H1 (cell line): ENCODE results near the gene USP24. TPM values are rescaled to one million over a fixed set of nuclear protein-coding genes. Genes with fewer than 3 reads are reported as not detected.

Source experiments
- CTCF ChIA-PET: fragments of 300-600 bp; sonication (Branson Sonifier 250); formaldehyde crosslinking; loops from one replicate; lab custom pipeline; 2021; ENCODE audit not compliant: partially characterized antibody; lab: Charles Lee
- POLR2A ChIA-PET: fragments of 300-600 bp; sonication (Branson Sonifier 250); formaldehyde crosslinking; loops from one replicate; lab custom pipeline; 2021; ENCODE audit warnings: inconsistent platforms; ENCODE audit not compliant: partially characterized antibody; lab: Charles Lee
- DNase-seq, 2 experiments: peaks; one replicate each; pipeline versions ENCODE4 v3.0.0 to v3.0.0-alpha.2; 2010 to 2022; ENCODE audit warnings: low spot score in 2 of 2, low read depth in 1 of 2, mixed read lengths in 1 of 2
- FAIRE-seq: peaks from 2 replicates; lab custom pipeline; 2011; peaks lifted over from hg19 to GRCh38; lab: Jason Lieb, UNC
- H2AFZ ChIP-seq: 2 replicates; pipeline ENCODE4 v1.8.1; 2012; ENCODE audit warnings: low read length, inconsistent platforms
- H2AK5ac ChIP-seq: 2 replicates; pipeline ENCODE4 v1.6.1; 2013; ENCODE audit warnings: low read depth, low read length
- H2BK120ac ChIP-seq: replicated peaks from 2 replicates; pipeline ENCODE3; 2013; ENCODE audit warnings: low read depth, low read length, inconsistent platforms
- H2BK12ac ChIP-seq: 2 replicates; pipeline ENCODE4 v1.6.1; 2013; ENCODE audit warnings: low read depth, low read length
- H2BK15ac ChIP-seq: 2 replicates; pipeline ENCODE4 v1.6.1; 2013; ENCODE audit warnings: low read length
- H2BK20ac ChIP-seq: 2 replicates; pipeline ENCODE4 v1.6.1; 2013; ENCODE audit warnings: low read length
- H2BK5ac ChIP-seq: 2 replicates; pipeline ENCODE4 v1.6.1; 2013; ENCODE audit warnings: low read depth, low read length
- H3K14ac ChIP-seq: 2 replicates; pipeline ENCODE4 v1.6.1; 2013; ENCODE audit warnings: inconsistent platforms; ENCODE audit not compliant: insufficient read length
- H3K18ac ChIP-seq: 2 replicates; pipeline ENCODE4 v1.6.1; 2013; ENCODE audit warnings: low read length; ENCODE audit errors: extremely low read depth
- H3K23ac ChIP-seq: 2 replicates; pipeline ENCODE4 v1.6.1; 2013; ENCODE audit warnings: inconsistent platforms; ENCODE audit not compliant: insufficient read length
- H3K23me2 ChIP-seq: 2 replicates; pipeline ENCODE4 v1.6.1; 2013; ENCODE audit warnings: low read depth, low read length
- H3K27ac ChIP-seq: 2 replicates; pipeline ENCODE4 v1.6.1; 2011; ENCODE audit warnings: low read depth, low read length, inconsistent platforms
- H3K27me3 ChIP-seq, 4 experiments: replicated peaks in 1 of 4; 1 replicate in 1 of 4; 2 replicates in 3 of 4; pipeline versions ENCODE4 v1.6.1 to v1.8.1; 2011 to 2013; ENCODE audit warnings: low read length in 3 of 4, mild to moderate bottlenecking in 3 of 4, inconsistent platforms in 2 of 4, mixed read lengths in 2 of 4, moderate library complexity in 1 of 4; ENCODE audit not compliant: control insufficient read depth in 3 of 4, insufficient read depth in 3 of 4; ENCODE audit errors: extremely low read depth in 1 of 4
- H3K36me3 ChIP-seq, 4 experiments: 2 replicates each; pipeline versions ENCODE4 v1.6.1 to v1.8.1; 2011 to 2013; ENCODE audit warnings: mild to moderate bottlenecking in 4 of 4, low read length in 3 of 4, moderate library complexity in 2 of 4, control low read depth in 1 of 4, inconsistent platforms in 1 of 4; ENCODE audit not compliant: insufficient read depth in 4 of 4, control insufficient read depth in 2 of 4
- H3K4ac ChIP-seq: replicated peaks from 2 replicates; pipeline ENCODE3; 2013; ENCODE audit warnings: low read length, low read depth, mixed read lengths, inconsistent platforms; ENCODE audit not compliant: insufficient read length
- H3K4me1 ChIP-seq, 4 experiments: replicated peaks in 1 of 4; 1 replicate in 1 of 4; 2 replicates in 3 of 4; pipeline versions ENCODE4 v1.6.1 to v1.8.1; 2011 to 2013; ENCODE audit warnings: low read length in 3 of 4, inconsistent platforms in 2 of 4, mixed read lengths in 1 of 4; ENCODE audit not compliant: insufficient read depth in 4 of 4, control insufficient read depth in 3 of 4
- H3K4me2 ChIP-seq, 2 experiments: 2 replicates each; pipeline versions ENCODE4 v1.6.1 to v1.8.1; 2011 to 2013; ENCODE audit warnings: low read depth in 2 of 2, low read length in 2 of 2, control low read depth in 1 of 2, inconsistent platforms in 1 of 2, mild to moderate bottlenecking in 1 of 2; ENCODE audit not compliant: insufficient read depth in 1 of 2
- H3K4me3 ChIP-seq, 4 experiments: fragments of 200-600, 300-600 bp in 1 of 4; sonication (generic), shearing (Covaris generic), sonication (Bioruptor Twin) in 1 of 4; 2 replicates each; pipeline versions ENCODE4 v1.5.1 to v1.8.1; 2011 to 2016; ENCODE audit warnings: low read length in 4 of 4, low read depth in 3 of 4, control low read depth in 2 of 4, inconsistent platforms in 2 of 4, mild to moderate bottlenecking in 2 of 4, mixed read lengths in 1 of 4, moderate library complexity in 1 of 4; ENCODE audit not compliant: insufficient read depth in 2 of 4; ENCODE audit errors: extremely low read depth in 1 of 4
- H3K56ac ChIP-seq: replicated peaks from 2 replicates; pipeline ENCODE3; 2013; ENCODE audit warnings: low read depth, mild to moderate bottlenecking, mixed read lengths, low read length, inconsistent platforms; ENCODE audit not compliant: insufficient read length
- H3K79me1 ChIP-seq: 2 replicates; pipeline ENCODE4 v1.6.1; 2013; ENCODE audit warnings: low read depth, low read length, control low read depth
- H3K79me2 ChIP-seq, 2 experiments: 2 replicates each; pipeline versions ENCODE4 v1.6.1 to v1.8.1; 2012 to 2013; ENCODE audit warnings: low read length in 2 of 2, mild to moderate bottlenecking in 2 of 2, inconsistent platforms in 1 of 2; ENCODE audit not compliant: insufficient read depth in 2 of 2, control insufficient read depth in 1 of 2
- H3K9ac ChIP-seq, 4 experiments: replicated peaks in 1 of 4; 1 replicate in 1 of 4; 2 replicates in 3 of 4; pipeline versions ENCODE4 v1.6.1 to v1.8.1; 2011 to 2013; ENCODE audit warnings: low read depth in 3 of 4, low read length in 3 of 4, control low read depth in 2 of 4, mild to moderate bottlenecking in 2 of 4, moderate library complexity in 2 of 4, inconsistent platforms in 1 of 4; ENCODE audit errors: extremely low read depth in 1 of 4
- H3K9me3 ChIP-seq, 2 experiments: 2 replicates each; pipeline versions ENCODE4 v1.6.1 to v1.8.1; 2012 to 2013; ENCODE audit warnings: mild to moderate bottlenecking in 2 of 2, moderate library complexity in 2 of 2, control low read depth in 1 of 2, inconsistent platforms in 1 of 2, low read depth in 1 of 2, low read length in 1 of 2, mixed read lengths in 1 of 2; ENCODE audit not compliant: insufficient read depth in 2 of 2
- H4K20me1 ChIP-seq, 2 experiments: replicated peaks in 1 of 2; 2 replicates each; pipeline versions ENCODE3 to v1.8.1; 2011 to 2013; ENCODE audit warnings: inconsistent platforms in 2 of 2, low read length in 2 of 2, mild to moderate bottlenecking in 1 of 2; ENCODE audit not compliant: insufficient read depth in 2 of 2, control insufficient read depth in 1 of 2
- H4K5ac ChIP-seq: 2 replicates; pipeline ENCODE4 v1.6.1; 2013; ENCODE audit warnings: low read length, low read depth, mixed read lengths, inconsistent platforms; ENCODE audit not compliant: insufficient read length
- H4K8ac ChIP-seq: 2 replicates; pipeline ENCODE4 v1.8.0; 2013; ENCODE audit warnings: mild to moderate bottlenecking, moderate library complexity, low read length, inconsistent platforms; ENCODE audit not compliant: insufficient read depth; ENCODE audit errors: extremely low read depth
- H4K91ac ChIP-seq: replicated peaks from 2 replicates; pipeline ENCODE3; 2013; ENCODE audit warnings: low read length, mixed read lengths, inconsistent platforms; ENCODE audit not compliant: insufficient read length
- CEBPB ChIP-seq: IDR thresholded peaks from 2 replicates; pipeline ENCODE4 v1.6.1; 2012; ENCODE audit warnings: low read depth, low read length
- EP300 ChIP-seq, 2 experiments: IDR thresholded peaks; 1 replicate in 1 of 2; 2 replicates in 1 of 2; pipeline ENCODE4 v1.6.1; 2011 to 2012; ENCODE audit warnings: low read depth in 2 of 2, low read length in 2 of 2, mild to moderate bottlenecking in 2 of 2, borderline replicate concordance in 1 of 2, inconsistent platforms in 1 of 2, moderate library complexity in 1 of 2
- GTF2F1 ChIP-seq: IDR thresholded peaks from 2 replicates; pipeline ENCODE4 v1.6.1; 2012; ENCODE audit warnings: low read depth, low read length, improper control_type of control experiment, borderline replicate concordance
- KDM1A ChIP-seq: fragments of 200-600, 300-600 bp; sonication (generic); IDR thresholded peaks from 2 replicates; pipeline ENCODE4 v1.7.1; 2016; ENCODE audit warnings: mild to moderate bottlenecking, low read length, borderline replicate concordance
- MAX ChIP-seq: IDR thresholded peaks from 2 replicates; pipeline ENCODE4 v1.6.1; 2012; ENCODE audit warnings: inconsistent platforms
- SIN3A ChIP-seq, 2 experiments: IDR thresholded peaks in 1 of 2; conservative IDR thresholded peaks in 1 of 2; 2 replicates each; pipeline ENCODE4 v1.6.1; 2011 to 2012; ENCODE audit warnings: low read length in 2 of 2, improper control_type of control experiment in 1 of 2, low read depth in 1 of 2, mild to moderate bottlenecking in 1 of 2
- SIX5 ChIP-seq: IDR thresholded peaks from 2 replicates; pipeline ENCODE4 v1.6.1; 2011; ENCODE audit warnings: mild to moderate bottlenecking, low read depth, low read length
- WGBS, 2 experiments: shearing (Covaris generic) in 1 of 2; methylation state at CpG; one replicate each; pipeline versions ENCODE4 v1.1.6 to v1.1.7; 2013 to 2015; ENCODE audit warnings: low lambda C conversion rate in 2 of 2, mixed read lengths in 2 of 2, inconsistent platforms in 1 of 2, low coverage in 1 of 2, missing lambda C conversion rate in 1 of 2; ENCODE audit not compliant: insufficient replicate concordance in 2 of 2, insufficient coverage in 1 of 2, insufficient read length in 1 of 2; ENCODE audit errors: extremely low coverage in 1 of 2, missing lambda C conversion rate in 1 of 2; 5-methylcytosine and 5-hydroxymethylcytosine counted together
- polyA plus RNA-seq, 7 experiments: library from polyadenylated mRNA; depleted of rRNA in 3 of 7; stranded (reverse) in 5 of 7; unstranded in 2 of 7; fragments of >200 nt in 5 of 7; fragments of 200-250 nt in 2 of 7; gene quantifications; 1 replicate in 5 of 7; 2 replicates in 1 of 7; 4 replicates in 1 of 7; pipeline versions ENCODE4 v1.2.1 to v1.2.3, GENCODE V29; 2011 to 2013; ENCODE audit warnings: missing spikeins in 2 of 7, mixed read lengths in 2 of 7
- total RNA-seq: library from RNA; stranded (reverse); fragmentation: NEBNext Ultra II Directional; extraction: Animal tissue kit (Norgen Biotek cat#: 25700); gene quantifications from 2 replicates; pipeline ENCODE4 v1.2.1, GENCODE V29; 2021

The USP24 gene
- total and polyA plus RNA-seq, 2 of the 8 experiments (the other 6 are each of a cell fraction or from before 2014, with no cell fraction given) = 11.1 to 34.6 TPM

- Histone ChIP-seq H2BK120ac (no peak overlapping the region), H2AK5ac (no peak overlapping the region), H2BK5ac (no peak overlapping the region), H2BK12ac (no peak overlapping the region), H3K23ac (no peak overlapping the region), H3K23me2 (no peaks in the 10 kb centered on the region), H3K9ac (no peak overlapping the region), H4K5ac (no peak overlapping the region), H3K36me3 (peaks cover 0 to 3% (median 0%) of the 10 kb centered on the region in 4 experiments; a peak in 1 of 8 replicates), H4K91ac (no peak overlapping the region), H3K79me1 (peaks cover 2% of the 10 kb centered on the region; the same call in 1 of the 2 replicates), H4K8ac (no peak overlapping the region), H2AFZ (no peak overlapping the region), H3K56ac (no peak overlapping the region), H2BK15ac (no peak overlapping the region), H2BK20ac (no peak overlapping the region), H3K4ac (no peak overlapping the region), H3K27ac (no peak overlapping the region), H3K4me3 (no peak overlapping the region), H3K9me3 (no peaks in the 10 kb centered on the region; a peak in 1 of 4 replicates), H3K14ac (no peak overlapping the region), H3K4me1 (peaks cover 0 to 3% (median 0%) of the 10 kb centered on the region in 4 experiments; a peak in 3 of 7 replicates), H3K27me3 (no peaks in the 10 kb centered on the region), H3K4me2 (no peak overlapping the region), H4K20me1 (peaks cover 4 to 6% of the 10 kb centered on the region in 2 experiments), H3K79me2 (peaks cover 0 to 64% of the 10 kb centered on the region in 2 experiments; a peak in 2 of 4 replicates), H3K18ac (no peak overlapping the region)
- ChIA-PET POLR2A (no interaction called here), CTCF (interaction anchor here (1.1 to 1.6 kb wide), 2 partner anchors 9 to 10 kb away, joined by 3 read pairs; no protein-coding TSS in a partner anchor)
- no peak for FAIRE-seq
- TF ChIP-seq KDM1A = no peak
- no peak for TF ChIP-seq GTF2F1
- TF ChIP-seq MAX = no peak
- TF ChIP-seq EP300 (IDR thresholded peaks at IDR 0.05; ENCODE audit: borderline replicate concordance in 1 of 2, low read depth in 2 of 2, low read length in 2 of 2) = no peak
- no peak for TF ChIP-seq SIX5
- TF ChIP-seq CEBPB = no peak
- TF ChIP-seq SIN3A (conservative IDR thresholded peaks at IDR 0.05 in 1 of 2, IDR thresholded peaks at IDR 0.05 in 1 of 2; ENCODE audit: low read depth in 1 of 2, low read length in 2 of 2) = no peak
- WGBS, 2 experiments = 96% methylated on average over 4 of the region's 4 CpGs; no CpG with 5 or more reads in 1 of the 2 experiments
- DNase-seq = no peak
These were observed 17.1 kb downstream of the USP24 start for GRCh38 chr1:55198044-55198443.
